HepG2 (cell line): ENCODE results near the gene COQ8A. TPM values are rescaled to one million over a fixed set of nuclear protein-coding genes. Genes with fewer than 3 reads are reported as not detected.

Experiments
- CBX2 ChIP-seq, 2 experiments: fragments of 200-600 bp in 1 of 2; sonication (generic); formaldehyde crosslinking in 1 of 2; IDR thresholded peaks; 2 replicates each; pipeline versions ENCODE4 v1.7.0 to v1.8.1; 2018 to 2022; ENCODE audit warnings: low read depth in 2 of 2, low read length in 1 of 2, mild to moderate bottlenecking in 1 of 2, missing genetic modification reagents in 1 of 2
- FOSL2 ChIP-seq: sonication (generic); formaldehyde crosslinking; IDR thresholded peaks from 2 replicates; pipeline ENCODE4 v1.4.0; 2020; ENCODE audit warnings: missing genetic modification reagents
- FOXA1 ChIP-seq, 2 experiments: fragments of 450-650 bp in 1 of 2; sonication (generic) in 1 of 2; formaldehyde crosslinking in 1 of 2; IDR thresholded peaks; 2 replicates each; pipeline versions ENCODE4 v1.4.0 to v1.6.1; 2016 to 2020; ENCODE audit warnings: missing genetic modification reagents in 1 of 2
- MYC ChIP-seq: sonication (generic); formaldehyde crosslinking; IDR thresholded peaks from 2 replicates; pipeline ENCODE4 v1.9.0; 2021; ENCODE audit warnings: missing genetic modification reagents, borderline replicate concordance
- NPAS2 ChIP-seq: sonication (generic); formaldehyde crosslinking; IDR thresholded peaks from 2 replicates; pipeline ENCODE4 v1.8.0; 2022; ENCODE audit warnings: mild to moderate bottlenecking, missing genetic modification reagents, borderline replicate concordance
- PHF21A ChIP-seq: sonication (generic); formaldehyde crosslinking; IDR thresholded peaks from 2 replicates; pipeline ENCODE4 v1.5.0; 2020; ENCODE audit warnings: mild to moderate bottlenecking, missing genetic modification reagents
- PPARG ChIP-seq: conservative IDR thresholded peaks from 2 replicates; pipeline ENCODE4 v1.6.1; 2016; ENCODE audit warnings: missing biosample characterization, missing genetic modification reagents
- SALL1 ChIP-seq: sonication (generic); formaldehyde crosslinking; IDR thresholded peaks from 2 replicates; pipeline ENCODE4 v1.8.0; 2022; ENCODE audit warnings: mild to moderate bottlenecking, missing genetic modification reagents
- polyA plus RNA-seq, 8 experiments: library from polyadenylated mRNA; depleted of rRNA in 3 of 8; stranded (reverse) in 7 of 8; unstranded in 1 of 8; fragments of >200 nt; fragmentation: Illumina TruSeq in 4 of 8; extraction: Trizol in 4 of 8; gene quantifications; 2 replicates each; pipeline versions ENCODE4 v1.2.1 to v1.2.3, GENCODE V29; 2011 to 2016; ENCODE audit warnings: low read depth in 4 of 8, missing spikeins in 1 of 8, mixed read lengths in 1 of 8; ENCODE audit not compliant: insufficient read depth in 1 of 8
- total RNA-seq, 5 experiments: library from RNA; depleted of rRNA; stranded (reverse); fragments of >200 nt; fragmentation: Illumina TruSeq; extraction: Trizol; gene quantifications; 2 replicates each; pipeline ENCODE4 v1.2.3, GENCODE V29; 2016; ENCODE audit warnings: low read depth in 1 of 5
- TF ChIP-seq, protein P1 (sequence below): sonication (generic); formaldehyde crosslinking; IDR thresholded peaks from 2 replicates; pipeline ENCODE4 v1.5.0; 2020; ENCODE audit warnings: mild to moderate bottlenecking, missing genetic modification reagents
- TF ChIP-seq, protein P2 (sequence below): sonication (generic); formaldehyde crosslinking; IDR thresholded peaks from 2 replicates; pipeline ENCODE4 v1.8.1; 2023; ENCODE audit warnings: missing genetic modification reagents, mild to moderate bottlenecking, borderline replicate concordance
- TF ChIP-seq, protein P3 (sequence below): sonication (generic); formaldehyde crosslinking; IDR thresholded peaks from 2 replicates; pipeline ENCODE4 v1.5.1; 2020; ENCODE audit warnings: mild to moderate bottlenecking, missing genetic modification reagents, moderate library complexity
- TF ChIP-seq, protein P4 (sequence below): IDR thresholded peaks from 2 replicates; pipeline ENCODE4 v1.6.1; 2016; ENCODE audit warnings: low read depth
- TF ChIP-seq, protein P5 (sequence below): sonication (generic); formaldehyde crosslinking; IDR thresholded peaks from 2 replicates; pipeline ENCODE4 v1.4.0; 2020; ENCODE audit warnings: missing genetic modification reagents, borderline replicate concordance
- TF ChIP-seq, protein P6 (sequence below): sonication (generic); formaldehyde crosslinking; conservative IDR thresholded peaks from 2 replicates; pipeline ENCODE4 v1.8.0; 2022; ENCODE audit warnings: low read depth, missing genetic modification reagents
- TF ChIP-seq, protein P7 (sequence below): sonication (generic); formaldehyde crosslinking; IDR thresholded peaks from 2 replicates; pipeline ENCODE4 v1.4.0; 2020; ENCODE audit warnings: low read depth, mild to moderate bottlenecking, missing genetic modification reagents

Gene COQ8A
- total and polyA plus RNA-seq, 2 of the 13 experiments (the other 11 are each of a cell fraction or from before 2014, with no cell fraction given): 60.4 to 88.7 TPM

DNA sequence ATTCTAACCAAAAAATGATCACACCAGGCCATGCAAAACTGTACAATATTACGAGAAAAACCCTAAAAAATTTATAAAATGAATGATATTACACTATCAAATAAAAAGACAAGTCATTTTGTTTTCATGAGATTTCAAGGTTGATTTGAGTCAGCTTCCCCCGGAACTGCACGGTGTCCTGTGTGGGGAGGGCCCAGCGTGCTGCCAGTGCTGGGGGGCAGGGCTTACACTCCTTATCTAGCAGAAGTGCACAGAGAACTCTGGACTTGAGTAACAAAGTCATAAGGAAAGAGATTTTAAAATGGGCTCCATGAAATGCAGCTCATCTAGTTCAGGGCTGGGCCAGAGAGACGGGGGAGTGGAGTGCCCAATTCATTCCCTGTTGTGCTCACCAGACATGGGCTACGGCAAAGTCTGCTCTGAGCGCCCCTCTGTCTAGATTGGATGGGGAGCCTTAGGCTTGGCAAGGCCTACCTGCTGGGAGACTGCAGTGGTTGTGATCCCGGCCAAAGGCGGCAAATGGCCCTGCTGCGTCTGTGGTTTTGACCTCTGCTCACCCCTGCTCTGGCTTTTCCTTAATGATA, 50.1 kb downstream of the COQ8A start (continued):
- TF ChIP-seq, protein P1, sequence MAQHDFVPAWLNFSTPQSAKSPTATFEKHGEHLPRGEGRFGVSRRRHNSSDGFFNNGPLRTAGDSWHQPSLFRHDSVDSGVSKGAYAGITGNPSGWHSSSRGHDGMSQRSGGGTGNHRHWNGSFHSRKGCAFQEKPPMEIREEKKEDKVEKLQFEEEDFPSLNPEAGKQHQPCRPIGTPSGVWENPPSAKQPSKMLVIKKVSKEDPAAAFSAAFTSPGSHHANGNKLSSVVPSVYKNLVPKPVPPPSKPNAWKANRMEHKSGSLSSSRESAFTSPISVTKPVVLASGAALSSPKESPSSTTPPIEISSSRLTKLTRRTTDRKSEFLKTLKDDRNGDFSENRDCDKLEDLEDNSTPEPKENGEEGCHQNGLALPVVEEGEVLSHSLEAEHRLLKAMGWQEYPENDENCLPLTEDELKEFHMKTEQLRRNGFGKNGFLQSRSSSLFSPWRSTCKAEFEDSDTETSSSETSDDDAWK: no peak
- TF ChIP-seq, protein P2, sequence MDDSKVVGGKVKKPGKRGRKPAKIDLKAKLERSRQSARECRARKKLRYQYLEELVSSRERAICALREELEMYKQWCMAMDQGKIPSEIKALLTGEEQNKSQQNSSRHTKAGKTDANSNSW (CRISPR knock-in tag): no peak
- TF ChIP-seq FOXA1 (IDR thresholded peaks at IDR 0.05) (no peak), FOXA1 (CRISPR knock-in tag; IDR thresholded peaks at IDR 0.05) (no peak), NPAS2 (CRISPR knock-in tag) (no peak), FOSL2 (CRISPR knock-in tag) (0 out of 2 replicates have a peak, but pooled peaks have one; percentile 15), SALL1 (CRISPR knock-in tag) (peak; percentile 54), PPARG (CRISPR knock-in tag) (no peak), MYC (CRISPR knock-in tag) (no peak), CBX2 (IDR thresholded peaks at IDR 0.05; ENCODE audit: low read depth, low read length) (no peak), CBX2 (CRISPR knock-in tag; IDR thresholded peaks at IDR 0.05; ENCODE audit: low read depth) (no peak), PHF21A (CRISPR knock-in tag) (peak; percentile 50; the same call in 1 of the 2 replicates)
- TF ChIP-seq, protein P3, sequence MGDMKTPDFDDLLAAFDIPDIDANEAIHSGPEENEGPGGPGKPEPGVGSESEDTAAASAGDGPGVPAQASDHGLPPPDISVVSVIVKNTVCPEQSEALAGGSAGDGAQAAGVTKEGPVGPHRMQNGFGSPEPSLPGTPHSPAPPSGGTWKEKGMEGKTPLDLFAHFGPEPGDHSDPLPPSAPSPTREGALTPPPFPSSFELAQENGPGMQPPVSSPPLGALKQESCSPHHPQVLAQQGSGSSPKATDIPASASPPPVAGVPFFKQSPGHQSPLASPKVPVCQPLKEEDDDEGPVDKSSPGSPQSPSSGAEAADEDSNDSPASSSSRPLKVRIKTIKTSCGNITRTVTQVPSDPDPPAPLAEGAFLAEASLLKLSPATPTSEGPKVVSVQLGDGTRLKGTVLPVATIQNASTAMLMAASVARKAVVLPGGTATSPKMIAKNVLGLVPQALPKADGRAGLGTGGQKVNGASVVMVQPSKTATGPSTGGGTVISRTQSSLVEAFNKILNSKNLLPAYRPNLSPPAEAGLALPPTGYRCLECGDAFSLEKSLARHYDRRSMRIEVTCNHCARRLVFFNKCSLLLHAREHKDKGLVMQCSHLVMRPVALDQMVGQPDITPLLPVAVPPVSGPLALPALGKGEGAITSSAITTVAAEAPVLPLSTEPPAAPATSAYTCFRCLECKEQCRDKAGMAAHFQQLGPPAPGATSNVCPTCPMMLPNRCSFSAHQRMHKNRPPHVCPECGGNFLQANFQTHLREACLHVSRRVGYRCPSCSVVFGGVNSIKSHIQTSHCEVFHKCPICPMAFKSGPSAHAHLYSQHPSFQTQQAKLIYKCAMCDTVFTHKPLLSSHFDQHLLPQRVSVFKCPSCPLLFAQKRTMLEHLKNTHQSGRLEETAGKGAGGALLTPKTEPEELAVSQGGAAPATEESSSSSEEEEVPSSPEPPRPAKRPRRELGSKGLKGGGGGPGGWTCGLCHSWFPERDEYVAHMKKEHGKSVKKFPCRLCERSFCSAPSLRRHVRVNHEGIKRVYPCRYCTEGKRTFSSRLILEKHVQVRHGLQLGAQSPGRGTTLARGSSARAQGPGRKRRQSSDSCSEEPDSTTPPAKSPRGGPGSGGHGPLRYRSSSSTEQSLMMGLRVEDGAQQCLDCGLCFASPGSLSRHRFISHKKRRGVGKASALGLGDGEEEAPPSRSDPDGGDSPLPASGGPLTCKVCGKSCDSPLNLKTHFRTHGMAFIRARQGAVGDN (CRISPR knock-in tag): peak; percentile 70
- TF ChIP-seq, protein P4, sequence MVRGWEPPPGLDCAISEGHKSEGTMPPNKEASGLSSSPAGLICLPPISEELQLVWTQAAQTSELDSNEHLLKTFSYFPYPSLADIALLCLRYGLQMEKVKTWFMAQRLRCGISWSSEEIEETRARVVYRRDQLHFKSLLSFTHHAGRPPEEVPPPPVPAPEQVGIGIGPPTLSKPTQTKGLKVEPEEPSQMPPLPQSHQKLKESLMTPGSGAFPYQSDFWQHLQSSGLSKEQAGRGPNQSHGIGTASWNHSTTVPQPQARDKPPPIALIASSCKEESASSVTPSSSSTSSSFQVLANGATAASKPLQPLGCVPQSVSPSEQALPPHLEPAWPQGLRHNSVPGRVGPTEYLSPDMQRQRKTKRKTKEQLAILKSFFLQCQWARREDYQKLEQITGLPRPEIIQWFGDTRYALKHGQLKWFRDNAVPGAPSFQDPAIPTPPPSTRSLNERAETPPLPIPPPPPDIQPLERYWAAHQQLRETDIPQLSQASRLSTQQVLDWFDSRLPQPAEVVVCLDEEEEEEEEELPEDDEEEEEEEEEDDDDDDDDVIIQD: no peak
- TF ChIP-seq, protein P5, sequence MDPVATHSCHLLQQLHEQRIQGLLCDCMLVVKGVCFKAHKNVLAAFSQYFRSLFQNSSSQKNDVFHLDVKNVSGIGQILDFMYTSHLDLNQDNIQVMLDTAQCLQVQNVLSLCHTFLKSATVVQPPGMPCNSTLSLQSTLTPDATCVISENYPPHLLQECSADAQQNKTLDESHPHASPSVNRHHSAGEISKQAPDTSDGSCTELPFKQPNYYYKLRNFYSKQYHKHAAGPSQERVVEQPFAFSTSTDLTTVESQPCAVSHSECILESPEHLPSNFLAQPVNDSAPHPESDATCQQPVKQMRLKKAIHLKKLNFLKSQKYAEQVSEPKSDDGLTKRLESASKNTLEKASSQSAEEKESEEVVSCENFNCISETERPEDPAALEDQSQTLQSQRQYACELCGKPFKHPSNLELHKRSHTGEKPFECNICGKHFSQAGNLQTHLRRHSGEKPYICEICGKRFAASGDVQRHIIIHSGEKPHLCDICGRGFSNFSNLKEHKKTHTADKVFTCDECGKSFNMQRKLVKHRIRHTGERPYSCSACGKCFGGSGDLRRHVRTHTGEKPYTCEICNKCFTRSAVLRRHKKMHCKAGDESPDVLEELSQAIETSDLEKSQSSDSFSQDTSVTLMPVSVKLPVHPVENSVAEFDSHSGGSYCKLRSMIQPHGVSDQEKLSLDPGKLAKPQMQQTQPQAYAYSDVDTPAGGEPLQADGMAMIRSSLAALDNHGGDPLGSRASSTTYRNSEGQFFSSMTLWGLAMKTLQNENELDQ (CRISPR knock-in tag): no peak
- TF ChIP-seq, protein P6, sequence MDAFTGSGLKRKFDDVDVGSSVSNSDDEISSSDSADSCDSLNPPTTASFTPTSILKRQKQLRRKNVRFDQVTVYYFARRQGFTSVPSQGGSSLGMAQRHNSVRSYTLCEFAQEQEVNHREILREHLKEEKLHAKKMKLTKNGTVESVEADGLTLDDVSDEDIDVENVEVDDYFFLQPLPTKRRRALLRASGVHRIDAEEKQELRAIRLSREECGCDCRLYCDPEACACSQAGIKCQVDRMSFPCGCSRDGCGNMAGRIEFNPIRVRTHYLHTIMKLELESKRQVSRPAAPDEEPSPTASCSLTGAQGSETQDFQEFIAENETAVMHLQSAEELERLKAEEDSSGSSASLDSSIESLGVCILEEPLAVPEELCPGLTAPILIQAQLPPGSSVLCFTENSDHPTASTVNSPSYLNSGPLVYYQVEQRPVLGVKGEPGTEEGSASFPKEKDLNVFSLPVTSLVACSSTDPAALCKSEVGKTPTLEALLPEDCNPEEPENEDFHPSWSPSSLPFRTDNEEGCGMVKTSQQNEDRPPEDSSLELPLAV (CRISPR knock-in tag): no peak
- TF ChIP-seq, protein P7, sequence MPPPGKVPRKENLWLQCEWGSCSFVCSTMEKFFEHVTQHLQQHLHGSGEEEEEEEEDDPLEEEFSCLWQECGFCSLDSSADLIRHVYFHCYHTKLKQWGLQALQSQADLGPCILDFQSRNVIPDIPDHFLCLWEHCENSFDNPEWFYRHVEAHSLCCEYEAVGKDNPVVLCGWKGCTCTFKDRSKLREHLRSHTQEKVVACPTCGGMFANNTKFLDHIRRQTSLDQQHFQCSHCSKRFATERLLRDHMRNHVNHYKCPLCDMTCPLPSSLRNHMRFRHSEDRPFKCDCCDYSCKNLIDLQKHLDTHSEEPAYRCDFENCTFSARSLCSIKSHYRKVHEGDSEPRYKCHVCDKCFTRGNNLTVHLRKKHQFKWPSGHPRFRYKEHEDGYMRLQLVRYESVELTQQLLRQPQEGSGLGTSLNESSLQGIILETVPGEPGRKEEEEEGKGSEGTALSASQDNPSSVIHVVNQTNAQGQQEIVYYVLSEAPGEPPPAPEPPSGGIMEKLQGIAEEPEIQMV (CRISPR knock-in tag): no peak
